HepG2 (cell line): ENCODE data around the gene CTRB2. TPM values are rescaled to one million over a fixed set of nuclear protein-coding genes. Genes with fewer than 3 reads are reported as not detected.
A peak's percentile ranks its signal among the peaks of the same experiment; 100 is the strongest.

Source experiments
- AGO2 ChIP-seq: fragments of 200-400 bp; formaldehyde crosslinking; optimal IDR thresholded peaks from 2 replicates; pipeline ENCODE3; 2017; ENCODE audit warnings: mild to moderate bottlenecking, low read depth, low read length, moderate library complexity
- BCL3 ChIP-seq: sonication (generic); formaldehyde crosslinking; IDR thresholded peaks from 2 replicates; pipeline ENCODE4 v1.5.1; 2020; ENCODE audit warnings: mild to moderate bottlenecking, missing genetic modification reagents, moderate library complexity
- BRD4 ChIP-seq: sonication (generic); formaldehyde crosslinking; IDR thresholded peaks from 2 replicates; pipeline ENCODE4 v1.4.0; 2020; ENCODE audit warnings: missing genetic modification reagents
- DNMT1 ChIP-seq: sonication (generic); formaldehyde crosslinking; IDR thresholded peaks from 2 replicates; pipeline ENCODE4 v1.5.1; 2020; ENCODE audit warnings: mild to moderate bottlenecking, missing genetic modification reagents
- KLF6 ChIP-seq: IDR thresholded peaks from 2 replicates; pipeline ENCODE4 v1.8.0; 2016; ENCODE audit warnings: missing biosample characterization, missing genetic modification reagents
- MED1 ChIP-seq: sonication (generic); formaldehyde crosslinking; IDR thresholded peaks from 2 replicates; pipeline ENCODE4 v1.4.0; 2020; ENCODE audit warnings: missing genetic modification reagents
- NFE2L1 ChIP-seq: sonication (generic); formaldehyde crosslinking; IDR thresholded peaks from 2 replicates; pipeline ENCODE4 v1.4.0; 2020; ENCODE audit warnings: missing genetic modification reagents, mild to moderate bottlenecking, borderline replicate concordance
- NFYC ChIP-seq: IDR thresholded peaks from 2 replicates; pipeline ENCODE4 v1.6.1; 2016; ENCODE audit warnings: missing genetic modification reagents, missing compliant biosample characterization
- PHF8 ChIP-seq: sonication (generic); formaldehyde crosslinking; IDR thresholded peaks from 2 replicates; pipeline ENCODE4 v1.5.0; 2020; ENCODE audit warnings: missing genetic modification reagents
- THYN1 ChIP-seq: sonication (generic); formaldehyde crosslinking; IDR thresholded peaks from 2 replicates; pipeline ENCODE4 v1.8.1; 2023; ENCODE audit warnings: low read depth, mild to moderate bottlenecking, moderate library complexity, missing genetic modification reagents, borderline replicate concordance
- XBP1 ChIP-seq: sonication (generic); formaldehyde crosslinking; IDR thresholded peaks from 2 replicates; pipeline ENCODE4 v1.5.0; 2020; ENCODE audit warnings: missing genetic modification reagents
- YEATS4 ChIP-seq: sonication (generic); formaldehyde crosslinking; IDR thresholded peaks from 2 replicates; pipeline ENCODE4 v1.4.0; 2020; ENCODE audit warnings: missing genetic modification reagents, borderline replicate concordance
- YY1 ChIP-seq: IDR thresholded peaks from 2 replicates; pipeline ENCODE4 v1.6.1; 2011; ENCODE audit warnings: low read length, low read depth, moderate library complexity, mild to moderate bottlenecking; ENCODE audit not compliant: insufficient read depth, insufficient replicate concordance
- ZBTB1 ChIP-seq: sonication (generic); formaldehyde crosslinking; IDR thresholded peaks from 2 replicates; pipeline ENCODE4 v1.4.0; 2020; ENCODE audit warnings: missing genetic modification reagents, borderline replicate concordance
- ZFP36L1 ChIP-seq: sonication (generic); formaldehyde crosslinking; IDR thresholded peaks from 2 replicates; pipeline ENCODE4 v1.8.0; 2022; ENCODE audit warnings: mild to moderate bottlenecking, missing genetic modification reagents, moderate library complexity
- ZFP41 ChIP-seq: sonication (generic); formaldehyde crosslinking; IDR thresholded peaks from 2 replicates; pipeline ENCODE4 v1.4.0; 2020; ENCODE audit warnings: mild to moderate bottlenecking, missing genetic modification reagents, borderline replicate concordance
- ZNF205 ChIP-seq: IDR thresholded peaks from 2 replicates; pipeline ENCODE4 v1.6.1; 2018; ENCODE audit warnings: missing biosample characterization, missing genetic modification reagents
- ZNF256 ChIP-seq: sonication (generic); formaldehyde crosslinking; conservative IDR thresholded peaks from 2 replicates; pipeline ENCODE4 v1.4.0; 2020; ENCODE audit warnings: missing genetic modification reagents
- ZNF792 ChIP-seq: IDR thresholded peaks from 2 replicates; pipeline ENCODE4 v1.6.1; 2016
- ZNF800 ChIP-seq: sonication (generic); formaldehyde crosslinking; IDR thresholded peaks from 2 replicates; pipeline ENCODE4 v1.4.0; 2020; ENCODE audit warnings: missing genetic modification reagents
- polyA plus RNA-seq, 8 experiments: library from polyadenylated mRNA; depleted of rRNA in 3 of 8; stranded (reverse) in 7 of 8; unstranded in 1 of 8; fragments of >200 nt; fragmentation: Illumina TruSeq in 4 of 8; extraction: Trizol in 4 of 8; gene quantifications; 2 replicates each; pipeline versions ENCODE4 v1.2.1 to v1.2.3, GENCODE V29; 2011 to 2016; ENCODE audit warnings: low read depth in 4 of 8, missing spikeins in 1 of 8, mixed read lengths in 1 of 8; ENCODE audit not compliant: insufficient read depth in 1 of 8
- total RNA-seq, 5 experiments: library from RNA; depleted of rRNA; stranded (reverse); fragments of >200 nt; fragmentation: Illumina TruSeq; extraction: Trizol; gene quantifications; 2 replicates each; pipeline ENCODE4 v1.2.3, GENCODE V29; 2016; ENCODE audit warnings: low read depth in 1 of 5
- TF ChIP-seq, protein P1 (sequence below): sonication (generic); formaldehyde crosslinking; IDR thresholded peaks from 2 replicates; pipeline ENCODE4 v1.9.0; 2022; ENCODE audit warnings: missing genetic modification reagents, mild to moderate bottlenecking, borderline replicate concordance
- TF ChIP-seq, protein P2 (sequence below): sonication (generic); formaldehyde crosslinking; IDR thresholded peaks from 2 replicates; pipeline ENCODE4; 2020; ENCODE audit warnings: missing genetic modification reagents, mild to moderate bottlenecking, borderline replicate concordance

Gene CTRB2
- total and polyA plus RNA-seq, 2 of the 13 experiments (the other 11 are each of a cell fraction or from before 2014, with no cell fraction given): 0.13 TPM; not detected in 1

DNA sequence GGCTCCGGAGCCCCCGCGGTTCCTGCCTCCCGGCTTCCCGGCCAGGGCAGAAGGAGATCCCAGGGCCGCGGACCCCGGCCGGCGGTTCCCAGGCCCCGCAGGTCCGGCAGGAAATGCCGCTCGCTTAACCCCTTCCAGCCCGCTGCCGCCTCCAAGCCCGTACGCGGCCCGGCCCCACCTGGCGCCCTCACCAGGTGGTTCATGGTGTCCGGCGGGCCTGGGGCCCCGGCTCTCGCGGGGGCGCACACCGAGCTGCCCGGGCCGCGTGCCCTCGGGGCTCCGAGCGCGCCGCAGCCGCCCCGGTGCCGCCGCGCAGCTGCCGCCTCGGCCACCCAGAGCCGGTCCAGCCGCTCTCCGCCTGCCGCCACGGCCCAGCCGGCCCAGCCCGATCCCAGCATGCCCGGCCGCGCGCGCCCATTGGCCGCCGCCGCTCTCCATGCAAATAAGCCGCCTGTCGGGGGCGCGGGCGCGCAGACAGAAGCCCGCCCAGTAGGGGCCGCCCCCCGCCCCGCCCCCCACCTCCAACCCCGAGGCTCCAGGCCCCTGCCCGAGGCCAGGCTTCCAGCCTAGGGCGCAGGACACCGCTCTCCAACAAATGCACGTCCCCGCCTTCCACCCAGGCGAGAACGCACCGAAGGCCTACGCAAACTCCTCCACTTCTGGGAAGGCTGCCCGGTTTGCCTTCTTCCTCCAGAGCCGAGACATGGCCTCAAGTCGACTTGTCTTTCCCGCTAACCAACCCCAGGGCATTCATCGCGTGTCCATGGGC lies 44.5 kb upstream of the CTRB2 start, which contains the start of gene BCAR1 (continued):
- TF ChIP-seq NFE2L1 (CRISPR knock-in tag) (no peak), DNMT1 (CRISPR knock-in tag) (no peak), AGO2 (peak; percentile 97), ZBTB1 (no peak), ZNF792 (CRISPR knock-in tag) (no peak), BRD4 (CRISPR knock-in tag) (peak; percentile 82), ZNF205 (CRISPR knock-in tag) (0 out of 2 replicates have a peak, but pooled peaks have one; percentile 52), YY1 (peak; percentile 71), ZNF800 (CRISPR knock-in tag) (peak; percentile 92), ZFP36L1 (CRISPR knock-in tag) (no peak), ZFP41 (CRISPR knock-in tag) (no peak), MED1 (CRISPR knock-in tag) (peak; percentile 15; the same call in 1 of the 2 replicates), YEATS4 (CRISPR knock-in tag) (peak; percentile 85), ZNF256 (CRISPR knock-in tag) (no peak), KLF6 (peak; percentile 1; the same call in 1 of the 2 replicates), THYN1 (0 out of 2 replicates have a peak, but pooled peaks have one; percentile 7), XBP1 (CRISPR knock-in tag) (no peak), PHF8 (CRISPR knock-in tag) (peak; percentile 29), NFYC (CRISPR knock-in tag) (peak; percentile 64), BCL3 (CRISPR knock-in tag) (peak; percentile 28; the same call in 1 of the 2 replicates)
- TF ChIP-seq, protein P1, sequence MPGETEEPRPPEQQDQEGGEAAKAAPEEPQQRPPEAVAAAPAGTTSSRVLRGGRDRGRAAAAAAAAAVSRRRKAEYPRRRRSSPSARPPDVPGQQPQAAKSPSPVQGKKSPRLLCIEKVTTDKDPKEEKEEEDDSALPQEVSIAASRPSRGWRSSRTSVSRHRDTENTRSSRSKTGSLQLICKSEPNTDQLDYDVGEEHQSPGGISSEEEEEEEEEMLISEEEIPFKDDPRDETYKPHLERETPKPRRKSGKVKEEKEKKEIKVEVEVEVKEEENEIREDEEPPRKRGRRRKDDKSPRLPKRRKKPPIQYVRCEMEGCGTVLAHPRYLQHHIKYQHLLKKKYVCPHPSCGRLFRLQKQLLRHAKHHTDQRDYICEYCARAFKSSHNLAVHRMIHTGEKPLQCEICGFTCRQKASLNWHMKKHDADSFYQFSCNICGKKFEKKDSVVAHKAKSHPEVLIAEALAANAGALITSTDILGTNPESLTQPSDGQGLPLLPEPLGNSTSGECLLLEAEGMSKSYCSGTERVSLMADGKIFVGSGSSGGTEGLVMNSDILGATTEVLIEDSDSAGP (CRISPR knock-in tag): peak; percentile 11; the same call in 1 of the 2 replicates
- TF ChIP-seq, protein P2, sequence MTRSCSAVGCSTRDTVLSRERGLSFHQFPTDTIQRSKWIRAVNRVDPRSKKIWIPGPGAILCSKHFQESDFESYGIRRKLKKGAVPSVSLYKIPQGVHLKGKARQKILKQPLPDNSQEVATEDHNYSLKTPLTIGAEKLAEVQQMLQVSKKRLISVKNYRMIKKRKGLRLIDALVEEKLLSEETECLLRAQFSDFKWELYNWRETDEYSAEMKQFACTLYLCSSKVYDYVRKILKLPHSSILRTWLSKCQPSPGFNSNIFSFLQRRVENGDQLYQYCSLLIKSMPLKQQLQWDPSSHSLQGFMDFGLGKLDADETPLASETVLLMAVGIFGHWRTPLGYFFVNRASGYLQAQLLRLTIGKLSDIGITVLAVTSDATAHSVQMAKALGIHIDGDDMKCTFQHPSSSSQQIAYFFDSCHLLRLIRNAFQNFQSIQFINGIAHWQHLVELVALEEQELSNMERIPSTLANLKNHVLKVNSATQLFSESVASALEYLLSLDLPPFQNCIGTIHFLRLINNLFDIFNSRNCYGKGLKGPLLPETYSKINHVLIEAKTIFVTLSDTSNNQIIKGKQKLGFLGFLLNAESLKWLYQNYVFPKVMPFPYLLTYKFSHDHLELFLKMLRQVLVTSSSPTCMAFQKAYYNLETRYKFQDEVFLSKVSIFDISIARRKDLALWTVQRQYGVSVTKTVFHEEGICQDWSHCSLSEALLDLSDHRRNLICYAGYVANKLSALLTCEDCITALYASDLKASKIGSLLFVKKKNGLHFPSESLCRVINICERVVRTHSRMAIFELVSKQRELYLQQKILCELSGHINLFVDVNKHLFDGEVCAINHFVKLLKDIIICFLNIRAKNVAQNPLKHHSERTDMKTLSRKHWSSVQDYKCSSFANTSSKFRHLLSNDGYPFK (CRISPR knock-in tag): no peak
